ENCODE measurements around the gene PPIP5K2.
"Not testable (repeated sequence)": the region's sequence is repeated elsewhere in the genome, so short reads cannot be mapped to it uniquely, and the experiment has no call there.

The PPIP5K2 gene

GRCh38 chr5:103122242-103122641 lies 2.1 kb downstream of the PPIP5K2 start:
- Histone ChIP-seq H3K27me3 (ENCODE audit: insufficient read depth, low read length) (no peaks in the 10 kb centered on the region), H3K4me3 (ENCODE audit: low read length) (no peak overlapping the region), H3K36me3 (ENCODE audit: insufficient read depth, low read length) (no peaks in the 10 kb centered on the region), H3K9me3 (ENCODE audit: insufficient read depth, low read depth, low read length) (no peaks in the 10 kb centered on the region), H3K27ac (ENCODE audit: low read depth, low read length) (no peak overlapping the region), H3K9ac (ENCODE audit: low read depth, low read length) (no peak overlapping the region), H3K4me1 (ENCODE audit: insufficient read depth, low read length) (peaks cover 17% of the 10 kb centered on the region; the same call in 1 of the 2 replicates)
- WGBS = 70% methylated on average over 3 of the region's 3 CpGs

DNA sequence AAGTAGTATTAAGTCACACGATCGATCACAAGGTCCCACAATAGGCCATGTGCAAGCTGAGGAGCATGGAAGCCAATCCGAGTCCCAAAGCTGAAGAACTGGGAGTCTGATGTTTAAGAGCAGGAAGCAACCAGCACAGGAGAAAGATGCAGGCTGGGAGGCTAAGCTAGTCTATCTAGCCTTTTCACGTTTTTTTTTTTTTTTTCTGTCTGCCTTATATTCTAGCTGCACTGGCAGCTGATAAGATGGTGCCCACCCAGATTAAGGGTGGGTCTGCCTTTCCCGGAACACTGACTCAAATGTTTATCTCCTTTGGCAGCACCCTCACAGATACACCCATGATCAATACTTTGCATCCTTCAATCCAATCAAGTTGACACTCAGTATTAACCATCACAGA lies 6.5 kb downstream of the PPIP5K2 start:
- Histone ChIP-seq H3K9ac (ENCODE audit: low read depth, low read length) (no peak overlapping the region), H3K4me1 (ENCODE audit: insufficient read depth, low read length) (peaks cover 2% of the 10 kb centered on the region; the same call in 1 of the 2 replicates), H3K27me3 (ENCODE audit: insufficient read depth, low read length) (no peaks in the 10 kb centered on the region), H3K36me3 (ENCODE audit: insufficient read depth, low read length) (peaks cover 5% of the 10 kb centered on the region; the same call in 1 of the 2 replicates), H3K4me3 (ENCODE audit: low read length) (no peak overlapping the region), H3K9me3 (ENCODE audit: insufficient read depth, low read depth, low read length) (no peaks in the 10 kb centered on the region), H3K27ac (ENCODE audit: low read depth, low read length) (no peak overlapping the region)
- 92% methylated on average over 5 of the region's 5 CpGs for whole genome bisulfite sequencing

DNA sequence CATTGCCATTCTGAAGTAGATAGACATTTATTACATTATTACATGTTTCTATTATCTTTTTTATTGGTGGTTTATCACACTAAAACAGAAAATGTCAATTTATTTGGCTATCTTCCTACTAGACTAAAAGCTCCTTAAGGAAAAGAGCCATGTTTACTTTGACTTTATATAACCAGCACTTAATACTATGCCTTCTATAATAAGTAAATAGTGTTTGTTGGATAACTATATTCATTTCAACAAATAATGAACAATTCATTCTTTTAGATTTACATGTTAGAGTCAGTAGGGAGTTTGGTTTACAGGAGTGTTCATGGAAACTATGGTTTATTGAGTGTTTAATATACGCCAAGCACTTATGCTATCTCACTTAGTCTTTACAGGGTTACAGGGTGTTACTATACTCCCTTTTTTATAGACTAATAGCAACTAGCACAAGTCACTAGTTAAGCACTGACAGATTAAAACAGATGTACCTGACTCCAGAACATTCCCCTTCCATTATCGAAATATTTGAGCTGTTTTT lies 7.3 kb downstream of the PPIP5K2 start:
- Histone ChIP-seq H3K27me3 (ENCODE audit: insufficient read depth, low read length) (no peaks in the 10 kb centered on the region), H3K4me1 (ENCODE audit: insufficient read depth, low read length) (no peaks in the 10 kb centered on the region), H3K4me3 (ENCODE audit: low read length) (no peak overlapping the region), H3K9ac (ENCODE audit: low read depth, low read length) (no peak overlapping the region), H3K9me3 (ENCODE audit: insufficient read depth, low read depth, low read length) (no peaks in the 10 kb centered on the region), H3K36me3 (ENCODE audit: insufficient read depth, low read length) (peaks cover 5% of the 10 kb centered on the region; the same call in 1 of the 2 replicates), H3K27ac (ENCODE audit: low read depth, low read length) (no peak overlapping the region)
- WGBS = 100% methylated on average over 1 of the region's 2 CpGs

GRCh38 chr5:103128202-103128601 lies 8.1 kb downstream of the PPIP5K2 start:
- Histone ChIP-seq H3K27ac (ENCODE audit: low read depth, low read length) (no peak overlapping the region), H3K36me3 (ENCODE audit: insufficient read depth, low read length) (peaks cover 5% of the 10 kb centered on the region; the same call in 1 of the 2 replicates), H3K4me1 (ENCODE audit: insufficient read depth, low read length) (no peaks in the 10 kb centered on the region), H3K27me3 (ENCODE audit: insufficient read depth, low read length) (no peaks in the 10 kb centered on the region), H3K9me3 (ENCODE audit: insufficient read depth, low read depth, low read length) (no peaks in the 10 kb centered on the region), H3K9ac (ENCODE audit: low read depth, low read length) (no peak overlapping the region), H3K4me3 (ENCODE audit: low read length) (no peak overlapping the region)

DNA sequence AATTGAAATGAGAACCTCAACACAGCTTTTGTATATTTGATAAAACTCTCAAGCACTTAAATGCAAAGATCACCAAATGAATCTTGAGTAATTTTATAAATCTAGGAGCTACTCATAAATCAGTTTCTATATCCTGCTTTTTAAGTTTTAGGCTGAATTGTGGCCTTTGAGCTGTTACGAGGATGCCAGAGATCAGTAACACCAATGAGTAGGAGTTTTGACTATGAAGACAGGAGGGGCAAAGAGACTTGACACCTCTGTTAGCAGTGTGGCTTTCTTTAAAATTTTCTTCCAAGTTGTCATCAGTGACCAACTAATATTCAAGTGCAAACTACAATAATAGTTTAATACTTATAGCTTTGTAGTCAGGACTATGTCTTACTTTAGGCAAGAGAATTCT lies 12.6 kb downstream of the PPIP5K2 start:
- Histone ChIP-seq H3K36me3 (ENCODE audit: insufficient read depth, low read length) (peaks cover 36% of the 10 kb centered on the region), H3K27ac (ENCODE audit: low read depth, low read length) (no peak overlapping the region), H3K4me3 (ENCODE audit: low read length) (no peak overlapping the region), H3K27me3 (ENCODE audit: insufficient read depth, low read length) (no peaks in the 10 kb centered on the region), H3K4me1 (ENCODE audit: insufficient read depth, low read length) (no peaks in the 10 kb centered on the region), H3K9ac (ENCODE audit: low read depth, low read length) (no peak overlapping the region), H3K9me3 (ENCODE audit: insufficient read depth, low read depth, low read length) (no peaks in the 10 kb centered on the region)
- WGBS = 96% methylated on average over 1 of the region's 1 CpG

- H3K4me1 ChIP-seq (ENCODE audit: insufficient read depth, low read length) = no peaks in the 10 kb centered on the region
- H3K27me3 ChIP-seq (ENCODE audit: insufficient read depth, low read length) = no peaks in the 10 kb centered on the region
- H3K36me3 ChIP-seq (ENCODE audit: insufficient read depth, low read length) = peaks cover 41% of the 10 kb centered on the region
- H3K9ac ChIP-seq (ENCODE audit: low read depth, low read length) = no peak overlapping the region
- WGBS = 73% methylated on average over 1 of the region's 2 CpGs
- no peak overlapping the region for H3K4me3 ChIP-seq (ENCODE audit: low read length)
- no peaks in the 10 kb centered on the region for H3K9me3 ChIP-seq (ENCODE audit: insufficient read depth, low read depth, low read length)
- H3K27ac ChIP-seq (ENCODE audit: low read depth, low read length) = no peak overlapping the region
Observed at GRCh38 chr5:103133231-103133630, 13.1 kb downstream of the PPIP5K2 start.

- H3K4me3 ChIP-seq (ENCODE audit: low read length) = no peak overlapping the region
- H3K36me3 ChIP-seq (ENCODE audit: insufficient read depth, low read length) = peaks cover 52% of the 10 kb centered on the region
- H3K9me3 ChIP-seq (ENCODE audit: insufficient read depth, low read depth, low read length) = no peaks in the 10 kb centered on the region
- H3K27me3 ChIP-seq (ENCODE audit: insufficient read depth, low read length) = no peaks in the 10 kb centered on the region
- H3K4me1 ChIP-seq (ENCODE audit: insufficient read depth, low read length) = no peaks in the 10 kb centered on the region
- WGBS = 71% methylated on average over 1 of the region's 1 CpG
- H3K27ac ChIP-seq (ENCODE audit: low read depth, low read length) = no peak overlapping the region
- H3K9ac ChIP-seq (ENCODE audit: low read depth, low read length) = no peak overlapping the region
Observed at GRCh38 chr5:103135461-103135860, 15.4 kb downstream of the PPIP5K2 start.

DNA sequence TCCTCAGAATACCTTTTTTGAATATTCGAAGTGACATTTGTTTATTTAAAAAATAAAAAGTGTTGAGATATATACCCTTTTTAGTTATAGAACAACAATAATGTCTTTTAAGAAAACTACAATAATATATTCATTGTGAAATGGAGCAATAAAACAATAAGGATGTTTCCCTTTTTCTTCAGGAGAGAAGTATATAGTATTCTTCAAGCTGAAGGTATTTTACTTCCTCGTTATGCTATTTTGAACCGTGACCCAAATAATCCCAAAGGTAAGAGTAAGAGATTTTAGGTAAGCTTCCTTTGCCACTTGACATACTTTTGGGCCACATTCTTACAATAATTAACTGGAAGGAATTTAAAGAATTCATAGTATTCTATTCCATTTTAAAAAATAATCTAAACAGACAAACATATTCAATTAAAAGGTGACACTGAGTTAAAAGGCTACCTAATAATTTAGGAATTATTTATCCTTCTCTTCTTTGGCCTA lies 18.1 kb downstream of the PPIP5K2 start:
- H3K27me3 ChIP-seq (ENCODE audit: insufficient read depth, low read length) = no peaks in the 10 kb centered on the region
- H3K4me1 ChIP-seq (ENCODE audit: insufficient read depth, low read length) = no peaks in the 10 kb centered on the region
- no peaks in the 10 kb centered on the region for H3K9me3 ChIP-seq (ENCODE audit: insufficient read depth, low read depth, low read length)
- H3K4me3 ChIP-seq (ENCODE audit: low read length) = no peak overlapping the region
- H3K27ac ChIP-seq (ENCODE audit: low read depth, low read length) = no peak overlapping the region
- H3K9ac ChIP-seq (ENCODE audit: low read depth, low read length) = no peak overlapping the region
- H3K36me3 ChIP-seq (ENCODE audit: insufficient read depth, low read length) = peaks cover 46% of the 10 kb centered on the region
- no CpG with 5 or more reads among the region's 3 CpGs for WGBS

- 4% methylated on average over 2 of the region's 2 CpGs for WGBS
- Histone ChIP-seq H3K36me3 (ENCODE audit: insufficient read depth, low read length) (peaks cover 38% of the 10 kb centered on the region), H3K4me1 (ENCODE audit: insufficient read depth, low read length) (no peaks in the 10 kb centered on the region), H3K9me3 (ENCODE audit: insufficient read depth, low read depth, low read length) (no peaks in the 10 kb centered on the region), H3K9ac (ENCODE audit: low read depth, low read length) (no peak overlapping the region), H3K27me3 (ENCODE audit: insufficient read depth, low read length) (no peaks in the 10 kb centered on the region), H3K27ac (ENCODE audit: low read depth, low read length) (no peak overlapping the region), H3K4me3 (ENCODE audit: low read length) (no peak overlapping the region)
Observed at GRCh38 chr5:103139264-103139865, 19.3 kb downstream of the PPIP5K2 start.

- not testable (repeated sequence) for H3K27ac ChIP-seq (ENCODE audit: low read depth, low read length)
- peaks cover 16% of the 10 kb centered on the region; the same call in 1 of the 2 replicates for H3K36me3 ChIP-seq (ENCODE audit: insufficient read depth, low read length)
Observed at GRCh38 chr5:103142132-103142531, 22.0 kb downstream of the PPIP5K2 start.

DNA sequence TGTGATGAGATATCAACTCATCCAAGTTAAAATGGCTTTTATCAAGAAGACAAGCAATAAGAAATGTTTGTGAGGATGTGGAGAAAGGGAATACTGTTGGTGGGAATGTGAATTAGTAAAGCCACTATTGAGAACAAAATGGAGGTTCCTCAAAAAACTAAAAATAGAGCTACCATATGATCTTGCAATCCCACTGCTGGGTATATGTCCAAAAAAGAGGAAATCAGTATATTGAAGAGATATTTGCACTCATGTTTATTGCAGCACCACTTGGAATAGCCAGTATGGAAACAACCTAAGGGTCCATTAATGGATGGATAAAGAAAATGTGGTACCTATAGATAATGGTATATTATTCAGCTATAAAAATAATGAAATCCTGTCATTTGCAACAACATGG lies 25.1 kb downstream of the PPIP5K2 start:
- Histone ChIP-seq H3K27me3 (ENCODE audit: insufficient read depth, low read length) (no peaks in the 10 kb centered on the region), H3K4me1 (ENCODE audit: insufficient read depth, low read length) (no peaks in the 10 kb centered on the region), H3K4me3 (ENCODE audit: low read length) (no peak overlapping the region), H3K27ac (ENCODE audit: low read depth, low read length) (no peak overlapping the region), H3K9me3 (ENCODE audit: insufficient read depth, low read depth, low read length) (no peaks in the 10 kb centered on the region), H3K36me3 (ENCODE audit: insufficient read depth, low read length) (peaks cover 25% of the 10 kb centered on the region), H3K9ac (ENCODE audit: low read depth, low read length) (no peak overlapping the region)

More at GRCh38 chr5:103142132-103142531, 22.0 kb downstream of the PPIP5K2 start:
- not testable (repeated sequence) for H3K9me3 ChIP-seq (ENCODE audit: insufficient read depth, low read depth, low read length); H3K4me3 ChIP-seq (ENCODE audit: low read length); H3K4me1 ChIP-seq (ENCODE audit: insufficient read depth, low read length); H3K9ac ChIP-seq (ENCODE audit: low read depth, low read length); H3K27me3 ChIP-seq (ENCODE audit: insufficient read depth, low read length)
- 97% methylated on average over 25 of the region's 25 CpGs for WGBS
